GM12892 (cell line): ENCODE measurements around the gene DCHS2.

Experiments used
- POLR2A ChIP-seq: IDR thresholded peaks from 2 replicates; pipeline ENCODE4 v1.6.1; 2011; ENCODE audit warnings: low read depth, low read length, control low read depth
- POLR2AphosphoS5 ChIP-seq: IDR thresholded peaks from 2 replicates; pipeline ENCODE4 v1.6.1; 2011; ENCODE audit warnings: low read depth, low read length, control low read depth
- TAF1 ChIP-seq: IDR thresholded peaks from 2 replicates; pipeline ENCODE4 v1.6.1; 2011; ENCODE audit warnings: low read depth, mild to moderate bottlenecking, control low read depth, low read length, borderline replicate concordance

- no peak for TF ChIP-seq POLR2AphosphoS5
- no peak for TF ChIP-seq POLR2A
- no peak for TF ChIP-seq TAF1
These were observed 1.9 kb downstream of the DCHS2 start for GRCh38 chr4:154489558-154490233.
